Activated T-helper 1 cell treated with anti-CD3 and anti-CD28 coated beads, Interleukin-12 subunit alpha, Interleukin-12 subunit beta, Interleukin-2, Interleukin-4 antibody, amounts not matched to agents 30 ng/mL and 10 ng/mL and 1 ng/mL, durations not matched to agents 14 hours and 24 hours and 36 hours (primary cell): Measurements from ENCODE around the gene WDR37. TPM values are rescaled to one million over a fixed set of nuclear protein-coding genes. Genes with fewer than 3 reads are reported as not detected.
"Not testable (repeated sequence)": the region's sequence is repeated elsewhere in the genome, so short reads cannot be mapped to it uniquely, and the experiment has no call there.

Source experiments
- DNase-seq: peaks from one replicate; pipeline ENCODE4 v3.0.0; 2021; ENCODE audit warnings: low spot score
- H3K27ac Mint-ChIP-seq: one replicate; pipeline ENCODE4 v1.8.0; 2021; ENCODE audit warnings: mild to moderate bottlenecking, mixed read lengths
- H3K27me3 Mint-ChIP-seq: one replicate; pipeline ENCODE4 v1.8.0; 2022; ENCODE audit warnings: mild to moderate bottlenecking, moderate library complexity, mixed read lengths; ENCODE audit not compliant: insufficient read depth
- H3K36me3 Mint-ChIP-seq: one replicate; pipeline ENCODE4 v1.8.0; 2021; ENCODE audit warnings: low read depth, mixed read lengths
- H3K4me1 Mint-ChIP-seq: one replicate; pipeline ENCODE4 v1.8.0; 2021; ENCODE audit warnings: low read depth, mixed read lengths
- H3K4me3 Mint-ChIP-seq: one replicate; pipeline ENCODE4 v1.8.0; 2021; ENCODE audit warnings: mild to moderate bottlenecking, moderate library complexity, mixed read lengths
- H3K9me3 Mint-ChIP-seq: one replicate; pipeline ENCODE4 v1.8.0; 2021; ENCODE audit warnings: mixed read lengths
- intact Hi-C: fragments of 100-400 bp; cut with micrococcal nuclease; formaldehyde crosslinking; loops from one replicate; pipeline ENCODE4 v1.15.1; 2024
- total RNA-seq: library from RNA; stranded (reverse); gene quantifications from 2 replicates; pipeline ENCODE4 v1.2.3, GENCODE V29; 2022

The WDR37 gene
- total RNA-seq, 1 donor from 2014 or later, result 19.9 TPM

DNA sequence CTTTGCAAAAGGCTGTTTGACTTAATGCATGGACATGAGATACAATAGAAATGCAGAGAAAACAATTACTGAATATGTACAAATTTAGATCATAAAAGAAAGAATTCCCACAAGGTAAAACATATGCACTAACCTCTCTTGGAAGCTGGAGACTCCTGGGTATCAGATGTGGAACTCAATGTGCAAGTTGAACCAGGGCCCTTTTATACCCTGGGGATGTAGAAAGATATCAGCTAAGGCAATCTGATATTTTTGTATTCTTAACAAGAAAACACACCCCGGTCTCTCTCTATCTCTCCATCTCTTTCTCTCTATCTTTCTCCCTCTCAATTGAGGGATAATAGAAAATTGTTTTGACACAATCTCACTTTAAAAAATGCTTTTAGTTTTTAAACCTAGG lies 30.5 kb upstream of the WDR37 start, which contains the start of gene IDI2:
Gene IDI2, minus strand, starts transcription at position 177 of the 400 bp plus-strand sequence. CDS start 1,136 bp downstream, outside the sequence.
- H3K27ac Mint-ChIP-seq, result no peak within 1 kb of the TSS
- no peaks in the 10 kb centered on the region for H3K9me3 Mint-ChIP-seq
- intact Hi-C loops, result no loop called here

DNA sequence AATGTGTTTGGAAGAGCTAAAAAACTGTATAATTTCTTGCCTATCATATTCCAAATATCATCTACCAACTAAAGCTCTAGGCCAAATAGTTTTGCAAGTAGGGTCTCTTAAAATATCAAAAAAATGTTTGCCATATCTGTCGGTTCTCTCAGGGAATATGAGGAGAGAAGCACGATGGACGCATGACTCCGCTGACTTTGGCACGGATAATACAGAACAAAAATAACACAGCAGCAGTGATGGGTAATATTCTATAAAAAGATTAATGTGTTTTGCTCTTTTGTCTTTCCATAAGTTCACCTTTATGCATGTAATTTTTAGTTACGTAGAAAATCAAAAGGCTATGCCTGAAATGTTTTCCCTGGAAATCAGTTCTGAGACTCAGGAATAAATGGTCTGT lies 29.6 kb upstream of the WDR37 start:
- no peak for DNase-seq
- Mint-ChIP-seq H3K36me3 (peaks cover 9% of the 10 kb centered on the region), H3K27me3 (no peaks in the 10 kb centered on the region), H3K9me3 (no peaks in the 10 kb centered on the region), H3K4me1 (no peaks in the 10 kb centered on the region), H3K27ac (no peak overlapping the region), H3K4me3 (no peak overlapping the region)
- intact Hi-C loops, result no loop called here

More for the DNA sequence above, 30.5 kb upstream of the WDR37 start, which contains the start of gene IDI2:
- DNase-seq, result no peak
- Mint-ChIP-seq H3K4me3 (no peak within 1 kb of the TSS), H3K4me1 (no peaks in the 10 kb centered on the region), H3K36me3 (peaks cover 10% of the 10 kb centered on the region), H3K27me3 (no peaks in the 10 kb centered on the region)

- Mint-ChIP-seq H3K4me3 (no peak overlapping the region), H3K4me1 (no peaks in the 10 kb centered on the region), H3K9me3 (no peaks in the 10 kb centered on the region), H3K27ac (no peak overlapping the region), H3K27me3 (no peaks in the 10 kb centered on the region), H3K36me3 (peaks cover 12% of the 10 kb centered on the region)
- DNase-seq, result no peak
- intact Hi-C loops, result no loop called here
Observed at GRCh38 chr10:1029838-1030237, 26.3 kb upstream of the WDR37 start.

GRCh38 chr10:1033601-1034000 lies 22.6 kb upstream of the WDR37 start:
- H3K4me3 Mint-ChIP-seq, result no peak overlapping the region
- H3K27me3 Mint-ChIP-seq, result no peaks in the 10 kb centered on the region
- H3K4me1 Mint-ChIP-seq, result peaks cover 13% of the 10 kb centered on the region
- intact Hi-C loops, result no loop called here
- H3K36me3 Mint-ChIP-seq, result peaks cover 20% of the 10 kb centered on the region
- H3K9me3 Mint-ChIP-seq, result no peaks in the 10 kb centered on the region
- DNase-seq, result no peak
- H3K27ac Mint-ChIP-seq, result no peak overlapping the region

DNA sequence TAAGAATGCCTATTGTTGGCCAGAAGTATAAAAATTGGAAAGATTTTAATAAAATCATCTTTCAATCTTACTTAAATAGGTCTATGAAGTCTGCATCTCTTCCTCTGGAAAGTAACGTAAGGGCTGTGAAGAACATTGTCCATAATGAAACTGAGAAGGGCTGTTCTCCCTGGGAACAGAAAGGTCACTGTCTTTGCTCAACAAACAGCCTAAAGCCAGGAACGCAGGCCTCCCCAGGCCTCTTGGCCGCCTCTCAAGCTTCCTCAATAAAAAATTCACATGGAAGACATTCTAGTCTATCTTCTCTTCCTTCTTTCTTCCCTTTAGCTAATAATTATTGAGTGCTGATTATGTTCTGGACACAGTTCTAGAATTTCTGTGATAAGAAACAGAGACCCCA lies 21.4 kb upstream of the WDR37 start:
- no peak overlapping the region for H3K27ac Mint-ChIP-seq
- peaks cover 13% of the 10 kb centered on the region for H3K4me1 Mint-ChIP-seq
- H3K27me3 Mint-ChIP-seq, result no peaks in the 10 kb centered on the region
- H3K9me3 Mint-ChIP-seq, result no peaks in the 10 kb centered on the region
- no peak for DNase-seq
- peaks cover 20% of the 10 kb centered on the region for H3K36me3 Mint-ChIP-seq
- H3K4me3 Mint-ChIP-seq, result no peak overlapping the region
- intact Hi-C loops, result no loop called here

- Mint-ChIP-seq H3K27me3 (no peaks in the 10 kb centered on the region), H3K27ac (no peak overlapping the region), H3K4me3 (no peak overlapping the region), H3K36me3 (peaks cover 22% of the 10 kb centered on the region), H3K9me3 (no peaks in the 10 kb centered on the region), H3K4me1 (peaks cover 15% of the 10 kb centered on the region)
- intact Hi-C loops, result no loop called here
- no peak for DNase-seq
Observed at GRCh38 chr10:1035201-1035600, 21.0 kb upstream of the WDR37 start.

GRCh38 chr10:1036341-1036791 lies 19.8 kb upstream of the WDR37 start:
- H3K4me1 Mint-ChIP-seq, result peaks cover 18% of the 10 kb centered on the region
- no peaks in the 10 kb centered on the region for H3K27me3 Mint-ChIP-seq
- no peak for DNase-seq
- peak overlapping the region; percentile 61 for H3K27ac Mint-ChIP-seq
- H3K36me3 Mint-ChIP-seq, result peaks cover 31% of the 10 kb centered on the region
- H3K4me3 Mint-ChIP-seq, result peak overlapping the region; percentile 13
- no peaks in the 10 kb centered on the region for H3K9me3 Mint-ChIP-seq
- intact Hi-C loops, result no loop called here

GRCh38 chr10:1037098-1037497 lies 19.1 kb upstream of the WDR37 start:
- Mint-ChIP-seq H3K36me3 (peaks cover 30% of the 10 kb centered on the region), H3K4me1 (peaks cover 18% of the 10 kb centered on the region), H3K27me3 (no peaks in the 10 kb centered on the region), H3K9me3 (no peaks in the 10 kb centered on the region), H3K4me3 (no peak overlapping the region), H3K27ac (peak overlapping the region; percentile 43)
- DNase-seq, result no peak
- intact Hi-C loops, result no loop called here

DNA sequence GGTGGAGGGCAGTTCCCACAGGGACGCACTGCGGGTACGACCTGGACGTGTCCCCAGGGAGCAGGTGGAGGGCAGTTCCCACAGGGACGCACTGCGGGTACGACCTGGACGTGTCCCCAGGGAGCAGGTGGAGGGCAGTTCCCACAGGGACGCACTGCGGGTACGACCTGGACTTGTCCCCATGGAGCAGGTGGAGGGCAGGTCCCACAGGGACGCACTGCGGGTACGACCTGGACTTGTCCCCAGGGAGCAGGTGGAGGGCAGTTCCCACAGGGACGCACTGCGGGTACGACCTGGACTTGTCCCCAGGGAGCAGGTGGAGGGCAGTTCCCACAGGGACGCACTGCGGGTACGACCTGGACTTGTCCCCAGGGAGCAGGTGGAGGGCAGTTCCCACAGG lies 17.4 kb upstream of the WDR37 start:
- DNase-seq, H3K9me3 Mint-ChIP-seq, H3K4me3 Mint-ChIP-seq, H3K27me3 Mint-ChIP-seq, H3K27ac Mint-ChIP-seq, intact Hi-C loops: not testable (repeated sequence)
- Mint-ChIP-seq H3K4me1 (peaks cover 26% of the 10 kb centered on the region), H3K36me3 (peaks cover 35% of the 10 kb centered on the region)

DNA sequence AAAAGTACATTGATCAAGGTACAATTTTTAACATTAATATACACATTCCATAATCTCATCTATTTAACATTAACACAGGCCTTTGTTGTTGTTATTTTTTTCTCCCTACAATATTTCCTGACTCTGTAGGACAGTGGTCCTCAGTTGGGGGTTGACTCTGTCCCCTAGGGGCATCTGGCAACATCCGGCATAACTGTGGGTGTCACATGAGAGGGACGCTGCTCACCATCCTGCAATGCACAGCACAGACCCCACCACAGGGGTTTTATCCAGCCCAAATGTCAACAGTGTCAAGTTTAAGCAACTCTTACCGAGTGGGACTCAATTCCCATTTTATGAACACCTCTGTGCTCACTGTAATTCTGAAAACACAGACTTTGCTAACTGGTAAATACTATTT lies 16.1 kb upstream of the WDR37 start:
- H3K36me3 Mint-ChIP-seq, result peaks cover 42% of the 10 kb centered on the region
- peaks cover 40% of the 10 kb centered on the region for H3K4me1 Mint-ChIP-seq
- DNase-seq, result no peak
- no peak overlapping the region for H3K27ac Mint-ChIP-seq
- no peak overlapping the region for H3K4me3 Mint-ChIP-seq
- H3K27me3 Mint-ChIP-seq, result no peaks in the 10 kb centered on the region
- intact Hi-C loops, result no loop called here
- no peaks in the 10 kb centered on the region for H3K9me3 Mint-ChIP-seq

DNA sequence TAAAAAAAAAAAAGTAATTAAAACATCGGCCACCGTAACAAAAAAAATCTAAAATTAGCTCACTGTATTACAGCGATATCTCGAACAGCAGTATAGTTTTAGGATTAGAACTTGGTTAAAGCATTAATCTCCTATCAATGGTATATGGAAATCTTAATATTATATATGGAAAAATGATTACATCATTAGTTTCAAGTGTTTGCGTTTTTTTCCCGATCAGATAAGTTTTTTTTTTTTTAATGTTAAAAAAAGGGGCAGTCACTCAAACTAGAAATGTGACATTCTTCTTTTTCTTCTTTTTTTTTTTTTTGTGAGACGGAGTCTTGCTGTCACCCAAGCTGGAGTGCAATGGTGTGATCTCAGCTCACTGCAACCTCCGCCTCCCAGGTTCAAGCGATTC lies 14.7 kb upstream of the WDR37 start:
- Mint-ChIP-seq H3K4me1 (peaks cover 46% of the 10 kb centered on the region), H3K36me3 (peaks cover 43% of the 10 kb centered on the region), H3K9me3 (no peaks in the 10 kb centered on the region), H3K4me3 (no peak overlapping the region), H3K27ac (no peak overlapping the region), H3K27me3 (no peaks in the 10 kb centered on the region)
- intact Hi-C loops, result no loop called here
- no peak for DNase-seq

GRCh38 chr10:1043532-1043995 lies 12.6 kb upstream of the WDR37 start:
- Mint-ChIP-seq H3K4me1 (peaks cover 49% of the 10 kb centered on the region), H3K36me3 (peaks cover 43% of the 10 kb centered on the region), H3K9me3 (no peaks in the 10 kb centered on the region), H3K4me3 (peak overlapping the region; percentile 85), H3K27me3 (no peaks in the 10 kb centered on the region), H3K27ac (peak overlapping the region; percentile 96)
- peak; percentile 13 for DNase-seq
- intact Hi-C loops, result no loop called here

DNA sequence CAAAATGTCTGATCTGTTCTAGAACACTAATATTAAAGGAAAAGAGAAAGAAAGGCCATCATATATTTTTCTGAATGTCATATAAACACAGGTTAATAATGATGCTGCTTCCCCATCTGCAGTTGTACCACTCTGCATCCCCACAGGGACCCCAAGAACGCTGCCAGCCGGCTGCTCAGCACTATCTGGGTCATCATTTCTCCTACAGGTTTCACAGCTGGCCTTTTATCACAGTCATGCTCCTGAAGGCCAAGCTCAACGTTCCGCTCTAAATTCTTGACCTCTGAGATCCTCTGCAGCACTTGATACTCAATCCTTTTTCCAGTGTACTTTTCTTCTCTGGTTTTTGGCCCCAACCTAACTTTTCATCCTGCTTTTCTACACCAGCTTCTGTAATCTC lies 12.0 kb upstream of the WDR37 start:
- no peak for DNase-seq
- H3K4me1 Mint-ChIP-seq, result peaks cover 49% of the 10 kb centered on the region
- intact Hi-C loops, result no loop called here

DNA sequence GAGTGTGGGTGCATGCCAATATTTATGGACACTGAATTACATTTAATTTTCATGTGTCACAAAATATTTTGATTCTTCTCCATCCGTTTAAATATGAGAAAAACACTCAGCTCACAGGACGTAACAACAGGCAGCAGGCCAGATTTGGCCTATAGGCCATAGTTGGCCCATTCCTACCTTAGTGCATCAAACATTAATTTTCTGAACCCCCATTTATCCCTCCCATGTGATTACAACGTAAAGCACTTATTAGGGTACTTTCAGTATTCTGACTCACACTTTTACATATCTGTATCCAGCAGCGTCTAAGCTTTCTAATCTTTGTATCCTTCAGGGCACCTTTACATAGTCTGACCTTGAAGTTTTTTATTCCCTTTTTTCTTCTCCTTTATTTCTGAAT lies 11.2 kb upstream of the WDR37 start:
- peaks cover 43% of the 10 kb centered on the region for H3K36me3 Mint-ChIP-seq
- intact Hi-C loops, result no loop called here
- no peaks in the 10 kb centered on the region for H3K27me3 Mint-ChIP-seq

More for the DNA sequence above, 12.0 kb upstream of the WDR37 start:
- Mint-ChIP-seq H3K27me3 (no peaks in the 10 kb centered on the region), H3K9me3 (no peaks in the 10 kb centered on the region), H3K27ac (peak overlapping the region; percentile 96), H3K36me3 (peaks cover 43% of the 10 kb centered on the region), H3K4me3 (peak overlapping the region; percentile 85)

More for the DNA sequence above, 11.2 kb upstream of the WDR37 start:
- Mint-ChIP-seq H3K9me3 (no peaks in the 10 kb centered on the region), H3K4me1 (peaks cover 49% of the 10 kb centered on the region), H3K4me3 (peak overlapping the region; percentile 85), H3K27ac (peak overlapping the region; percentile 96)
- DNase-seq, result no peak
